ENCODE results near the gene PAN3. TPM values are rescaled to one million over a fixed set of nuclear protein-coding genes. Genes with fewer than 3 reads are reported as not detected.
"Not testable (repeated sequence)": the region's sequence is repeated elsewhere in the genome, so short reads cannot be mapped to it uniquely, and the experiment has no call there.

The PAN3 gene
- total and polyA plus RNA-seq, 2 experiments from 2014 or later: 27.4 to 58.2 TPM

- Mint-ChIP-seq H3K4me1 (peaks cover 39% of the 10 kb centered on the region), H3K36me3 (ENCODE audit: low read depth) (peaks cover 14% of the 10 kb centered on the region), H3K27ac (peak overlapping the region; percentile 93), H3K4me3 (peak overlapping the region; percentile 62)
- H2AFZ ChIP-seq; H3K27me3 Mint-ChIP-seq (ENCODE audit: insufficient read depth, low read depth, poor library complexity); H3K9me3 Mint-ChIP-seq; H3K9me2 ChIP-seq (ENCODE audit: insufficient read depth); H3K27me3 ChIP-seq (ENCODE audit: insufficient read depth); H3K36me3 ChIP-seq (ENCODE audit: insufficient read depth): not testable (repeated sequence)
- Histone ChIP-seq H3F3A (replicated peaks; ENCODE audit: low read depth) (peaks cover 13% of the 10 kb centered on the region; the same call in 1 of the 2 replicates), H3K4me2 (peak overlapping the region; percentile 95), H3K27ac (ENCODE audit: low read depth) (0 out of 2 replicates have a peak overlapping the region, but pooled peaks have one; percentile 81), H4K20me1 (replicated peaks; ENCODE audit: insufficient read depth) (peaks cover 12% of the 10 kb centered on the region; the same call in 1 of the 2 replicates), H3K4me3 (peak overlapping the region; percentile 33), H3K79me2 (replicated peaks; ENCODE audit: insufficient read depth) (peaks cover 81% of the 10 kb centered on the region), H3K4me1 (ENCODE audit: insufficient read depth) (peaks cover 24% of the 10 kb centered on the region)
- DNase-seq (ENCODE audit: low spot score): peak; percentile 78
- ATAC-seq: peak; percentile 19
Measured at GRCh38 chr13:28141542-28141941, 3.2 kb downstream of the PAN3 start.

GRCh38 chr13:28145049-28145448, 6.7 kb downstream of the PAN3 start:
- H3K27me3 ChIP-seq (ENCODE audit: insufficient read depth): no peaks in the 10 kb centered on the region
- no peaks in the 10 kb centered on the region for H3K9me2 ChIP-seq (ENCODE audit: insufficient read depth)
- H3K4me3 ChIP-seq: no peak overlapping the region
- H3K4me2 ChIP-seq: no peak overlapping the region
- peaks cover 18% of the 10 kb centered on the region for H3K4me1 ChIP-seq (ENCODE audit: insufficient read depth)
- peaks cover 100% of the 10 kb centered on the region for H3K79me2 ChIP-seq (replicated peaks; ENCODE audit: insufficient read depth)
- ATAC-seq (no peak), DNase-seq (ENCODE audit: low spot score) (no peak)
- no peak overlapping the region for H3K27ac Mint-ChIP-seq
- H3K9me3 Mint-ChIP-seq: no peaks in the 10 kb centered on the region
- H3K4me1 Mint-ChIP-seq: peaks cover 28% of the 10 kb centered on the region
- H2AFZ ChIP-seq: no peak overlapping the region
- peaks cover 2% of the 10 kb centered on the region; the same call in 1 of the 2 replicates for H3F3A ChIP-seq (replicated peaks; ENCODE audit: low read depth)
- peaks cover 11% of the 10 kb centered on the region for H3K36me3 Mint-ChIP-seq (ENCODE audit: low read depth)
- peaks cover 35% of the 10 kb centered on the region; the same call in 1 of the 2 replicates for H4K20me1 ChIP-seq (replicated peaks; ENCODE audit: insufficient read depth)
- no peak overlapping the region for H3K4me3 Mint-ChIP-seq
- no peaks in the 10 kb centered on the region for H3K36me3 ChIP-seq (ENCODE audit: insufficient read depth)
- peaks cover 5% of the 10 kb centered on the region for H3K27me3 Mint-ChIP-seq (ENCODE audit: insufficient read depth, low read depth, poor library complexity)
- no peak overlapping the region for H3K27ac ChIP-seq (ENCODE audit: low read depth)
- TF ChIP-seq ZNF331 (CRISPR knock-in tag; IDR thresholded peaks at IDR 0.05; ENCODE audit: low read depth): no peak
- no peak for TF ChIP-seq EZH2phosphoT487 (IDR thresholded peaks at IDR 0.05; ENCODE audit: unreplicated experiment)
- no peak for TF ChIP-seq JUNB (IDR thresholded peaks at IDR 0.05; ENCODE audit: unreplicated experiment)
- TF ChIP-seq NANOG (IDR thresholded peaks at IDR 0.05; ENCODE audit: borderline replicate concordance): no peak
- no peak for TF ChIP-seq ETS1 (IDR thresholded peaks at IDR 0.05)
- TF ChIP-seq CTCF (conservative IDR thresholded peaks at IDR 0.05; ENCODE audit: low read depth in 2 of 2): no peak
- no peak for TF ChIP-seq CREB1 (CRISPR knock-in tag; IDR thresholded peaks at IDR 0.05; ENCODE audit: low read depth)
- TF ChIP-seq REST (IDR thresholded peaks at IDR 0.05; ENCODE audit: unreplicated experiment): no peak
- no peak for TF ChIP-seq ZNF462 (CRISPR knock-in tag; IDR thresholded peaks at IDR 0.05)

All from GM23338 (cell line).